ENCODE measurements around the gene TMEM156.

Gene TMEM156

DNA sequence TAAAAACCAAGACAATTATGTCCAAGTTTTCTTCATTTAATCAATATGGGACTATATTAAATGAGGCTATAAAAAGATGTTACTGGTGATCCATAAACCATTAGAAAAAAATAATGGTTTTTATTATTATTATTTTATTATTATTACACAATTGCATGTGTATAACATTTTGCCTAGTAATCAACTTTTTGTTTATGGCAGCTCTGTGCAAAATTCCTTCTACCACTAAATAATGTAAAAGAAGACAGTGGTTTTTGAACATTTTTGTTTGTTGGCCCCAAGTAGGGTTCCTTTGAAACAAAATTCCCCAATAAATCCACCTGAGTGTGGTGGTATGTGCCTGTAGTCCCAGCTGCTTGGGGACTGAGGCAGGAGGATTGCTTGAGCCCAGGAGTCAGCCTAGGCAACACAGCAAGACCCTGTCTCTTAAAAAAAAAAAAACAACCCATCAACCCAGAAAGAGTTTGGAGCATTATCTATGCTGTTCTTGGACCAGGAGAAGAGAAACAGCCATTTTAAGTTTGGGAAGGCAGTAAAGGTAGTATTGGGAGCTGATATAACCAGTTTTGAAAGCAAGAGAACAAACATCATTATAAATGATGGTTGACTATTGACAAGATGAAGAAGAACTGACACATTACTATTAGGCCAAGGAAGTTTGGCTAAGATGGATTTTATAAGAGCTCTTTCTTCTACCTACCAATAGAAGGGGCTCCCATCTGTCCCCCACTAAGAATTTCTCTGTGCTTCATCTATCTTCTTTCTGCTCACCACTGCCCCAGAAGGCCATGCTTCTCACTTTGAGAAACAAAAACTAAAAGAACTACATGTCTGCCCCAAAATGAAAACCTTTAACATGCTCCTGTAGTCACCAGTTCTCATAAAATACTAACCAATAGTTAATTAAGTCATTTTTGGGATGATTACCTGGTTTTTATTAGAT is 2.2 kb downstream of the TMEM156 start:
- TF ChIP-seq, protein P1, sequence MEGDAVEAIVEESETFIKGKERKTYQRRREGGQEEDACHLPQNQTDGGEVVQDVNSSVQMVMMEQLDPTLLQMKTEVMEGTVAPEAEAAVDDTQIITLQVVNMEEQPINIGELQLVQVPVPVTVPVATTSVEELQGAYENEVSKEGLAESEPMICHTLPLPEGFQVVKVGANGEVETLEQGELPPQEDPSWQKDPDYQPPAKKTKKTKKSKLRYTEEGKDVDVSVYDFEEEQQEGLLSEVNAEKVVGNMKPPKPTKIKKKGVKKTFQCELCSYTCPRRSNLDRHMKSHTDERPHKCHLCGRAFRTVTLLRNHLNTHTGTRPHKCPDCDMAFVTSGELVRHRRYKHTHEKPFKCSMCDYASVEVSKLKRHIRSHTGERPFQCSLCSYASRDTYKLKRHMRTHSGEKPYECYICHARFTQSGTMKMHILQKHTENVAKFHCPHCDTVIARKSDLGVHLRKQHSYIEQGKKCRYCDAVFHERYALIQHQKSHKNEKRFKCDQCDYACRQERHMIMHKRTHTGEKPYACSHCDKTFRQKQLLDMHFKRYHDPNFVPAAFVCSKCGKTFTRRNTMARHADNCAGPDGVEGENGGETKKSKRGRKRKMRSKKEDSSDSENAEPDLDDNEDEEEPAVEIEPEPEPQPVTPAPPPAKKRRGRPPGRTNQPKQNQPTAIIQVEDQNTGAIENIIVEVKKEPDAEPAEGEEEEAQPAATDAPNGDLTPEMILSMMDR (conservative IDR thresholded peaks at IDR 0.05; ENCODE audit: low read depth) = no peak
- POLR2A ChIA-PET (ENCODE audit: low non-redundant PET) = no interaction called here
- H3K27ac ChIP-seq = no peak overlapping the region
- DNase-seq (ENCODE audit: low spot score) = no peak
- CTCF ChIA-PET = no interaction called here

DNA sequence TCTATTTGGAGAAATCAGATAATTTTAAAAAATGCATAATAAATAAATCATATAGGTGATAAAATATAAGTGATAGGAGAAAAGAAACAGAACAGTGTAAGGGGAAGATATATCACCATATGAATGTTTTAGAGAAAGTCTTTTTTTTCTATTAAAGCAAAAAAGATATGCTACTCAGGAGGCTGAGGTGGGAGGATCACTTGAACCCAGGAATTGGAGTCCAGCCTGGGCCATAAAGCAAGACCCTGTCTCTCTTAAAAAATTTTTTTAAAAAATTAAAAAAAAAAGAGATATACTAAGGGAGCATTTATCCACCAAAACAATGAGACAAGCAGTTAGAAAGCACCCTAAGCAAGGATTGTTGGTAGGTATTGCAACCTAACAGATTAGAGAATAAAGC is 6.1 kb downstream of the TMEM156 start:
- CTCF ChIA-PET = interaction anchor here (0.6 kb wide), 1 partner anchor 90 kb away, joined by 4 read pairs; no protein-coding TSS in a partner anchor
- POLR2A ChIA-PET (ENCODE audit: low non-redundant PET) = no interaction called here
- TF ChIP-seq, protein P1 (conservative IDR thresholded peaks at IDR 0.05; ENCODE audit: low read depth) = no peak
- no peak for DNase-seq (ENCODE audit: low spot score)
- no peak overlapping the region for H3K27ac ChIP-seq

DNA sequence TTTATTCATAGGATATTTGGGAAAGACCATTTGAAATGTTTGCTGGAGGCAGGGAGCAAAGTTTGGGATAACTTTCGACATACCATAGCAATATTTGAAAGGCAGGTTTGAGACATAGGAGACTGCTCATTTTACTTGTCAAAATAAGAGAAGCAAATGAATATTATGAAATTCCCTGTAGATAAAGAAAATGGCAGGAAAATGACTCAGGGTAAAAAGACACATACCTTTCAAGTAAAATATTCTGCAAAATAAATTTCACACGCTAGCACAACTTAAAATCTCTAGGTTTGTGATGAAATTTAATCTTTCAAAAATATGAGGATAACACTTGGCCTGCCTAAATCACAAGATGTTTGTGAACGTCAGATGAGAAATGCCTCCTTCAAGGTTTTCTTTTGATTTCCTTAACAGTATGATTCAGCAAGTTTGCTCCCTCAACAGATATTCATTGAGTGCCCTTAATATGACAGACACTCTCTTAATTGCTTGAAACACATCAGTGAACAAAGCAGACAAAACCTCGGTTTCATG is 6.6 kb downstream of the TMEM156 start:
- no peak for DNase-seq (ENCODE audit: low spot score)
- CTCF ChIA-PET = no interaction called here
- POLR2A ChIA-PET (ENCODE audit: low non-redundant PET) = no interaction called here
- TF ChIP-seq, protein P1 (conservative IDR thresholded peaks at IDR 0.05; ENCODE audit: low read depth) = no peak
- no peak overlapping the region for H3K27ac ChIP-seq

DNA sequence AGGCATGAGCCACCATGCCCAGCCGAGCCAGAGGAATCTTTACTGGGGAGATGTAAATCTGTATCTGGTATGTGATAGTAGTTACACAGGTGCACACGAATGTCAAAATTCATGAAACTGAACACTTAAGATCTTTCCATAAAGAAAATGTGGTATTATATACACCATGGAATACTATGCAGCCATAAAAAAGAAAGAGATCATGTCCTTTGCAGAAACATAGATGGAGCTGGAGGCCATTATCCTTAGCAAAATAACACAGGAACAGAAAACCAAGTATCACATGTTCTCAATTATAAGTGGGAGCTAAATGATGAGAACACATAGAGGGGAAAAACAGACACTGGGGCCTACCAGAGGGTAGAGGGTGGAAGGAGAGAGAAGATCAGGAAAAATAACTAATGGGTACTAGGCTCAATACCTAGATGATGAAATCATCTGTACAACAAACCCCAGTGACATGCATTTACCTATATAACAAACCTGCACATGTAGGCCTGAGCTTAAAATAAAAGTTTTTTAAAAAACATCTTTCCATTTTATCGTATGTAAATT is 7.8 kb downstream of the TMEM156 start:
- TF ChIP-seq, protein P1 (conservative IDR thresholded peaks at IDR 0.05; ENCODE audit: low read depth) = no peak
- H3K27ac ChIP-seq = no peak overlapping the region
- ChIA-PET CTCF (interaction anchor here (0.6 kb wide), 1 partner anchor 79 kb away, joined by 3 read pairs; no protein-coding TSS in a partner anchor), POLR2A (ENCODE audit: low non-redundant PET) (no interaction called here)
- DNase-seq (ENCODE audit: low spot score) = no peak

DNA sequence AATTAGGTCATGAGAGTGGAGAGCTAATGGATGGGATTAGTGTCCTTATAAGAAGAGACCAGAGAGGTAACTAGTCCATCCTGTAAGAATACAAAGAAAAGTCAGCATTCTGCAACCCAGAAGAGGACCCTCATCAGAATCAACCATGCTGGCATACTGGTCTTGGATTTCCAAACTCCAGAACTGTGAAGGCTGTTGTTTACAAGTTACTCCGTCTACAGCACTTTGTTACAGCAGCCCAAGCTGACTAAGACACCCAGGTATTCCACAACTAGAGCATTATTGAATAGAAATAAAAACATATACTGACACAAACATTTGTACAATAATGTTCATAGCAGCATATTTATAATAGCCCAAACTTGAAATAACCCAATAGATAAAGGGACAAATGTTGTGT is 9.2 kb downstream of the TMEM156 start:
- TF ChIP-seq, protein P1 (conservative IDR thresholded peaks at IDR 0.05; ENCODE audit: low read depth) = no peak
- ChIA-PET POLR2A (ENCODE audit: low non-redundant PET) (no interaction called here), CTCF (interaction anchor here (0.5 to 0.6 kb wide), 2 partner anchors 235 to 1668 kb away, joined by 3 to 4 read pairs; no protein-coding TSS in a partner anchor)
- no peak for DNase-seq (ENCODE audit: low spot score)
- H3K27ac ChIP-seq = no peak overlapping the region

DNA sequence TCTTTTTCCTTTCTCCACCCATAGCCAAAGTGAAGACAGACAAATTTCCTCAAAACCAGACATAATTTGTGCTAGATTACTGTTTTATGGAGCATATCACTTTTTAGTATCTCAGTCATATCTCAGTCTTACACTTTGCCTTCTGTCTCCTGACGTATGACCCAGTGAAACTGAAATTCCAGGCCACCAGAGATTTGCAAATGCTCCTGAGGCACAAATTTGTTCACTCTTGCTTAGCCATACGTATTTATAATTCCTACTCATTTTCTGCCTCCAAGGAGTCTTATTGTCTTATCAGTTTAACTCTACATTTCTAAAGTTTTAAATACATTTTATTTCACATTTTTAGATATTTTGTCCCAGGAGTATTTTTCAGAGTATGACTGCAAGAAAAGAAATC is 10.0 kb downstream of the TMEM156 start:
- POLR2A ChIA-PET (ENCODE audit: low non-redundant PET) = interaction anchor here (0.6 kb wide), 1 partner anchor 9 kb away, joined by 4 read pairs; no protein-coding TSS in a partner anchor
- DNase-seq (ENCODE audit: low spot score) = no peak
- no peak overlapping the region for H3K27ac ChIP-seq
- TF ChIP-seq, protein P1 (conservative IDR thresholded peaks at IDR 0.05; ENCODE audit: low read depth) = no peak
- CTCF ChIA-PET = no interaction called here
